ENCODE data around the gene RBBP8NL. TPM values are rescaled to one million over a fixed set of nuclear protein-coding genes. Genes with fewer than 3 reads are reported as not detected.

Gene RBBP8NL
- total RNA-seq, 1 experiment from 2014 or later = not detected

DNA sequence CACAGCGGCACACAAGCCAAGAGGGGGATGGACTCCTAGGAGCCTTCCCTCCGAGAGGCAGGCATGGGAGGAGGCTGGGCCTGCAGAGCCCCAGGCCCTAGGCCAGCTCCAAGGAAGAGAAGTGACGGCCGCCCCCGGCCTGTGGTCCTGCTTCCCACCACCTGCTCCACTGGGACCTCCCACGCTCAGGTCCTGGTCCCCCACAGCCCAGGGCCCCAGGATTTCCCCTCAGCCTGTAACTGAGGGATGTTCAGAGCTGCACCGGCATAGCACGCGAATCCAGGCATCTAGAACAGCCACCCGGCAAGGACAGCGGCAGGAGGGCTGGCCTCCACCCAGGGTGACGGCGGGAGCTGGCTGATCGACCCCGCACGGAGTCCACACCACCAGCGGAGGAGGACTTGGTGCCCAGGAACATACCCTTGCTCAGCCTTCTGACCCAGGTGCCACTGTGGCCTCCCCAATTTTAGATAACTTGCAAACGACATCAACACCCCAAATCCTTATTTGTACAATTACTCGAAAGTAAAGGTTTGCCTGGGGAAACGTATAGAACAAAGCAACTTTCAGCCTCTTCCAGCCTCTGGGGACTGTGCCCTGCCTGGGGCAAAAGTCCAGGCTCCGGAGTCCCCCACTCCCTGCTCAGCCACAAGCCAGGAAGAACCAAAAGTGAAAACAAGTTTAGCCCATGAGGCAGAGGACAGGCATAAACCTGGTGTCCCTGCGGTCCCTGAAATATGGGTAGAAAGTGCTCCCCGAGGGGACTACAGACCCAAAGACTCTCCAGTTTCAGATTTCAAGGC lies 45.0 kb upstream of the RBBP8NL start:
- Mint-ChIP-seq H3K27ac (ENCODE audit: low read depth, unreplicated experiment) (no peak overlapping the region), H3K36me3 (ENCODE audit: insufficient read depth, unreplicated experiment) (no peaks in the 10 kb centered on the region), H3K4me1 (ENCODE audit: insufficient read depth, unreplicated experiment) (no peaks in the 10 kb centered on the region), H3K27me3 (ENCODE audit: insufficient read depth, unreplicated experiment) (peaks cover 43% of the 10 kb centered on the region), H3K9me3 (ENCODE audit: unreplicated experiment) (no peaks in the 10 kb centered on the region), H3K4me3 (ENCODE audit: unreplicated experiment) (no peak overlapping the region)
- ChIA-PET POLR2A (no interaction called here), CTCF (interaction anchor here (0.9 kb wide), 1 partner anchor 27 kb away, joined by 3 read pairs; no protein-coding TSS in a partner anchor)
- DNase-seq (ENCODE audit: unreplicated experiment) = no peak
- intact Hi-C loops (cut with micrococcal nuclease) = no loop called here
- no TSS peak for BruUV-seq (replicated peaks)
- no peak for TF ChIP-seq CTCF (IDR thresholded peaks at IDR 0.05; ENCODE audit: unreplicated experiment)

DNA sequence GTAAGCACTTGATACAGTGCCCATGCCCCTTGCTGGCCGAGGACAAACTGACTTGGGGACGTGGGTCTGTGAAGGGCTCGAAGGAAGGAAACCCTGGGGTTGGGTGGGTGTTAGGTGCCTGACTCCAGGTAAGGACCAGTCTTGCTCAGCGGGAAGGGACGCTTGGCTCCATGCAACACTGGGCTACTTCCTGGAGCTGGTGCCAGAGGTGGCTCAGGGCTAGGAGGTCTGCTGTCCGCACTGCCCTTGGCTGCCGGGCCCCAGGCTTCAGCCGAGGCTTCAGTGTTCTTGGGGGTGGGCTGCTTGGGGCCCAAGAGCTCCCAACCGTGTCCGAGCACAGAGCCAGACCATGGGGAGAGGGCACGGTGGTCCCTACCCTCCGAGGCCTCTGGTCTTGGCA lies 43.1 kb upstream of the RBBP8NL start:
- Mint-ChIP-seq H3K27me3 (ENCODE audit: insufficient read depth, unreplicated experiment) (peaks cover 36% of the 10 kb centered on the region), H3K9me3 (ENCODE audit: unreplicated experiment) (no peaks in the 10 kb centered on the region), H3K27ac (ENCODE audit: low read depth, unreplicated experiment) (no peak overlapping the region), H3K4me1 (ENCODE audit: insufficient read depth, unreplicated experiment) (no peaks in the 10 kb centered on the region), H3K36me3 (ENCODE audit: insufficient read depth, unreplicated experiment) (no peaks in the 10 kb centered on the region), H3K4me3 (ENCODE audit: unreplicated experiment) (no peak overlapping the region)
- no peak for DNase-seq (ENCODE audit: unreplicated experiment)
- ChIA-PET POLR2A (no interaction called here), CTCF (interaction anchor here (0.6 to 1.0 kb wide), 2 partner anchors 21 to 24 kb away, joined by 3 to 5 read pairs; no protein-coding TSS in a partner anchor)
- no TSS peak for BruUV-seq (replicated peaks)
- intact Hi-C loops (cut with micrococcal nuclease) = no loop called here
- no peak for TF ChIP-seq CTCF (IDR thresholded peaks at IDR 0.05; ENCODE audit: unreplicated experiment)

GRCh38 chr20:62470001-62470400 lies 42.7 kb upstream of the RBBP8NL start:
- no peaks in the 10 kb centered on the region for H3K4me1 Mint-ChIP-seq (ENCODE audit: insufficient read depth, unreplicated experiment)
- H3K9me3 Mint-ChIP-seq (ENCODE audit: unreplicated experiment) = no peaks in the 10 kb centered on the region
- intact Hi-C loops (cut with micrococcal nuclease) = no loop called here
- H3K27ac Mint-ChIP-seq (ENCODE audit: low read depth, unreplicated experiment) = no peak overlapping the region
- peaks cover 36% of the 10 kb centered on the region for H3K27me3 Mint-ChIP-seq (ENCODE audit: insufficient read depth, unreplicated experiment)
- H3K36me3 Mint-ChIP-seq (ENCODE audit: insufficient read depth, unreplicated experiment) = no peaks in the 10 kb centered on the region
- no peak overlapping the region for H3K4me3 Mint-ChIP-seq (ENCODE audit: unreplicated experiment)
- TF ChIP-seq CTCF (IDR thresholded peaks at IDR 0.05; ENCODE audit: unreplicated experiment) = no peak
- BruUV-seq (replicated peaks) = no TSS peak
- ChIA-PET CTCF (interaction anchor here (0.8 kb wide), 1 partner anchor 133 kb away, joined by 3 read pairs; no protein-coding TSS in a partner anchor), POLR2A (no interaction called here)
- no peak for DNase-seq (ENCODE audit: unreplicated experiment)

- BruUV-seq (replicated peaks) = no TSS peak
- H3K27ac Mint-ChIP-seq (ENCODE audit: low read depth, unreplicated experiment) = no peak overlapping the region
- POLR2A ChIA-PET = no interaction called here
These were observed 42.0 kb upstream of the RBBP8NL start for GRCh38 chr20:62469352-62469751.

More at GRCh38 chr20:62469352-62469751, 42.0 kb upstream of the RBBP8NL start:
- TF ChIP-seq CTCF (IDR thresholded peaks at IDR 0.05; ENCODE audit: unreplicated experiment) = no peak
- CTCF ChIA-PET = interaction anchor here (0.8 kb wide), 1 partner anchor 133 kb away, joined by 3 read pairs; no protein-coding TSS in a partner anchor
- Mint-ChIP-seq H3K27me3 (ENCODE audit: insufficient read depth, unreplicated experiment) (peaks cover 36% of the 10 kb centered on the region), H3K9me3 (ENCODE audit: unreplicated experiment) (no peaks in the 10 kb centered on the region), H3K4me3 (ENCODE audit: unreplicated experiment) (no peak overlapping the region), H3K36me3 (ENCODE audit: insufficient read depth, unreplicated experiment) (no peaks in the 10 kb centered on the region), H3K4me1 (ENCODE audit: insufficient read depth, unreplicated experiment) (no peaks in the 10 kb centered on the region)
- intact Hi-C loops (cut with micrococcal nuclease) = no loop called here
- no peak for DNase-seq (ENCODE audit: unreplicated experiment)
